Progenitor cell of endocrine pancreas (in vitro differentiated cells): ENCODE data around the gene HSF2BP. TPM values are rescaled to one million over a fixed set of nuclear protein-coding genes. Genes with fewer than 3 reads are reported as not detected.
"Not testable (repeated sequence)": the region's sequence is repeated elsewhere in the genome, so short reads cannot be mapped to it uniquely, and the experiment has no call there.

ENCODE experiments used
- DNase-seq: peaks from one replicate; pipeline ENCODE4 v3.0.0; 2021; ENCODE audit warnings: low spot score; ENCODE audit not compliant: unreplicated experiment
- H3K27ac Mint-ChIP-seq: 2 replicates; pipeline ENCODE4 v1.8.0; 2021; ENCODE audit warnings: mild to moderate bottlenecking, moderate library complexity, mixed read lengths
- H3K27me3 Mint-ChIP-seq: 2 replicates; pipeline ENCODE4 v1.8.0; 2021; ENCODE audit warnings: mixed read lengths
- H3K36me3 Mint-ChIP-seq: 2 replicates; pipeline ENCODE4 v1.8.0; 2022; ENCODE audit warnings: mixed read lengths; ENCODE audit not compliant: insufficient read depth
- H3K4me1 Mint-ChIP-seq: 2 replicates; pipeline ENCODE4 v1.8.0; 2021; ENCODE audit warnings: low read depth, mixed read lengths
- H3K4me3 Mint-ChIP-seq: 2 replicates; pipeline ENCODE4 v1.8.0; 2021; ENCODE audit warnings: low read depth, mild to moderate bottlenecking, moderate library complexity, mixed read lengths
- H3K9me3 Mint-ChIP-seq: 2 replicates; pipeline ENCODE4 v1.8.0; 2021; ENCODE audit warnings: low read depth, mixed read lengths
- CTCF ChIP-seq: fragments of 200-600 bp; sonication (generic); IDR thresholded peaks from one replicate; pipeline ENCODE4 v1.5.0; 2021; ENCODE audit warnings: antibody characterized with exemption, mild to moderate bottlenecking; ENCODE audit not compliant: unreplicated experiment
- total RNA-seq: library from RNA; stranded (reverse); gene quantifications from 2 replicates; pipeline ENCODE4 v1.2.1, GENCODE V29; 2021

Gene HSF2BP
- total RNA-seq, 1 donor from 2014 or later: 2.0 TPM

GRCh38 chr21:43597540-43598250, 61.6 kb downstream of the HSF2BP start:
- Mint-ChIP-seq H3K36me3 (peaks cover 2% of the 10 kb centered on the region), H3K9me3 (no peaks in the 10 kb centered on the region), H3K4me3 (no peak overlapping the region), H3K4me1 (peaks cover 10% of the 10 kb centered on the region), H3K27ac (no peak overlapping the region), H3K27me3 (no peaks in the 10 kb centered on the region)
- no peak for TF ChIP-seq CTCF
- DNase-seq: no peak

- no peak for TF ChIP-seq CTCF
- H3K4me1 Mint-ChIP-seq: peaks cover 10% of the 10 kb centered on the region
- H3K36me3 Mint-ChIP-seq: peaks cover 2% of the 10 kb centered on the region
- no peaks in the 10 kb centered on the region for H3K9me3 Mint-ChIP-seq
- DNase-seq: no peak
- no peak overlapping the region for H3K27ac Mint-ChIP-seq
- no peak overlapping the region for H3K4me3 Mint-ChIP-seq
- no peaks in the 10 kb centered on the region for H3K27me3 Mint-ChIP-seq
These were observed 62.2 kb downstream of the HSF2BP start for GRCh38 chr21:43597052-43597451.

GRCh38 chr21:43596616-43597015, 62.7 kb downstream of the HSF2BP start:
- Mint-ChIP-seq H3K4me1 (peaks cover 11% of the 10 kb centered on the region), H3K27ac (no peak overlapping the region), H3K9me3 (no peaks in the 10 kb centered on the region), H3K4me3 (no peak overlapping the region), H3K27me3 (no peaks in the 10 kb centered on the region), H3K36me3 (peaks cover 2% of the 10 kb centered on the region)
- no peak for TF ChIP-seq CTCF
- no peak for DNase-seq

- H3K4me3 Mint-ChIP-seq, H3K9me3 Mint-ChIP-seq, DNase-seq, H3K36me3 Mint-ChIP-seq, H3K27me3 Mint-ChIP-seq, H3K27ac Mint-ChIP-seq: not testable (repeated sequence)
- peaks cover 13% of the 10 kb centered on the region for H3K4me1 Mint-ChIP-seq
These were observed 63.5 kb downstream of the HSF2BP start for GRCh38 chr21:43595769-43596168.

- no peaks in the 10 kb centered on the region for H3K9me3 Mint-ChIP-seq
- no peaks in the 10 kb centered on the region for H3K27me3 Mint-ChIP-seq
- peaks cover 2% of the 10 kb centered on the region for H3K36me3 Mint-ChIP-seq
- no peak overlapping the region for H3K27ac Mint-ChIP-seq
- no peak for TF ChIP-seq CTCF
- peaks cover 31% of the 10 kb centered on the region for H3K4me1 Mint-ChIP-seq
- H3K4me3 Mint-ChIP-seq: no peak overlapping the region
- no peak for DNase-seq
These were observed 66.2 kb downstream of the HSF2BP start for GRCh38 chr21:43593078-43593477.

- H3K9me3 Mint-ChIP-seq: no peaks in the 10 kb centered on the region
- no peak overlapping the region for H3K27ac Mint-ChIP-seq
- H3K36me3 Mint-ChIP-seq: peaks cover 2% of the 10 kb centered on the region
- no peak overlapping the region for H3K4me3 Mint-ChIP-seq
- TF ChIP-seq CTCF: no peak
- H3K27me3 Mint-ChIP-seq: no peaks in the 10 kb centered on the region
- no peak for DNase-seq
- H3K4me1 Mint-ChIP-seq: peaks cover 33% of the 10 kb centered on the region
These were observed 67.7 kb downstream of the HSF2BP start for GRCh38 chr21:43591571-43591970.
